GM18861 (cell line): Measurements from ENCODE around the gene CPEB1.
"Not testable (repeated sequence)": the region's sequence is repeated elsewhere in the genome, so short reads cannot be mapped to it uniquely, and the experiment has no call there.

Source experiments
- ATAC-seq: cut with Tn5 transposase; IDR thresholded peaks from one replicate; pipeline ENCODE4 v1.9.1; 2021; ENCODE audit not compliant: unreplicated experiment

Gene CPEB1

GRCh38 chr15:82530606-82531379, 116.4 kb downstream of the CPEB1 start:
- peak; percentile 58 for ATAC-seq

- ATAC-seq = no peak
Observed at GRCh38 chr15:82530006-82530405, 117.2 kb downstream of the CPEB1 start.

GRCh38 chr15:82513587-82513986, 133.6 kb downstream of the CPEB1 start:
- not testable (repeated sequence) for ATAC-seq

DNA sequence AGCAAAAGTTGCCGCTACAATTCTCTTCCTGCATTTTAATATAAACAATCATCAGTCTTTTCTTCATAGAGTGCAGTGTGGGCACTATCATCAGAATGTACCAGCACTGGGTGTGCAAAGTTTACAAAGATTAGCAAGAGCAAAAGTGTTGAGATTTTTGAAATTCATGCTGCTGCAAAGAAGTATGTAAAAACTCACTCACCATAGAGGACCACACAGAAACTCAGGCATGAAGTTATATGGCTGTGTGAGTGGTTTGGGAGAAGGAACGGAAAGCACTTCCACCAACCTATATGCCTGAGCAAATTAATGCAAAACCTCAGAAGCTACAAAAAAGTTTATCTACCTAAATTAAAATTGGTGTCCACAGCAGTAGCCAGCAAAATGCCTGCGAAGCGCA, 139.5 kb downstream of the CPEB1 start:
- not testable (repeated sequence) for ATAC-seq

- not testable (repeated sequence) for ATAC-seq
Observed at GRCh38 chr15:82507087-82507486, 140.1 kb downstream of the CPEB1 start.

- not testable (repeated sequence) for ATAC-seq
Observed at GRCh38 chr15:82505842-82506241, 141.3 kb downstream of the CPEB1 start.

DNA sequence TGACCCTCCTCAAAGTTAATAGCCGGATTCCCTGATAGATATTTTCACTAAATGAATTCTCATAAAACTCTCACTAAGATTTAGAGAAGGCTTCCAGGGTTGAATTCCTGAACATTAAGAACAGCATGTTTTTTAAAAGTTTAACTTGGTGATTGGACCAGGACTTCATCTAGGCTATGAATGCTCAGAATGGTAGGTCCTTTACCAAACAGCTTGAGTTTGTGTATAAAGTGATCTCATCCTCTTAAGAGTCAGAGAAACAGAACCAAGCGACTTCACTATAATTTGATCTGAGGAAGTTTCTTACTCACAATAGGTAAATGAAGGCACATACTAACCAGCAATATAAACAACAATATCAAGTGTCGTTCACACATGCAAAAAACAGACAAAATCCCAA, 143.1 kb downstream of the CPEB1 start:
- not testable (repeated sequence) for ATAC-seq

DNA sequence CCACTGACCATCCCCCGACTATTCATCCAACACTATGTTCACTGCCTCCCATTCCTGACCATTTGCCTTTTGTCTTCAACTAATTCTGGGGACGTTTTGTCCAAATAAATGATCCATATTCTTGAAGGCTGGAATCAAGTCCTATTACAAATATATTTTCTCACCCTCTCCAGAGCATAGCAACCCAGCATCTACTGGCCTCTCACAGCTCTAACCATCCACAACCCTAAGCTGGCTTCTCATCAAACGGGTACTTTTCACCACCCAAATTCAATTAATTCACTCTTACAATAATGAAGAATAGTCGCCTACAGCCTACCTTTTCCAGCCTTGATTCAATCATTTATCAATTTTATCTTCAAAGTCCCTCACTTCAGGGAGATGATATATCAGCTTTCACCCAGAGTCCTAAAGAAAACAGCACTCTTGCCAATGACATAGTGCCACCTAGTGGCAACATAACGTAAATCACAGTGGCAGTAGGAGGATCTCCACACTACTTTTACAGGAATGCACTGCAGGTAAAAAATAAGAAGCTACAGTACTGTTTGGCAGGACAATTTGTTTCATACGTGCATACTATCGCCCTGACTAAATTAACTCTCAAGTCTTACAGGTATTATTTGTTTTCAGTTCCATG, 144.3 kb downstream of the CPEB1 start:
- ATAC-seq = peak; percentile 67

DNA sequence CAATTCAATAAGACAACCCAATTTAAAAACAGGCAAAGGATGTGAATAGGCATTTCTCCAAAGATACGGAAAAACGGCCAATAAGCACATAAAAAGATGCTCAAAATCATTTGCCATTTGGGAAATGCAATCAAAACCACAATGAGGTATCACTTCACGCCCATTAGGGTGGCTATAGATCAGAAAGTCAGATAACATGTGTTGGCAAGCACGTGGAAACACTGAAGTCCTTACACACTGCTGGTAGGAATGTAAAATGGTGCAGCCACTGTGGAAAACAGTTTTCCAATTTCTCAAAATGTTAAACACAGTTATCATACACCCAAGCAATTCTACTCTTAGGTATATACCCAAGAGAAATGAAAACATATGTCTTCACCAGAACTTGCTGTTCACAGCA, 146.4 kb downstream of the CPEB1 start:
- not testable (repeated sequence) for ATAC-seq

- ATAC-seq = not testable (repeated sequence)
Observed at GRCh38 chr15:82497978-82498377, 149.2 kb downstream of the CPEB1 start.
